AG10803 (cell line): ENCODE measurements around the gene LRRN1.

Experiments
- DNase-seq: peaks from one replicate; pipeline ENCODE4 v3.0.0; 2010; ENCODE audit warnings: low read depth
- H3K4me3 ChIP-seq: 2 replicates; pipeline ENCODE4 v1.5.1; 2011; ENCODE audit warnings: mild to moderate bottlenecking, low read length, control low read depth
- CTCF ChIP-seq: conservative IDR thresholded peaks from 2 replicates; pipeline ENCODE4 v1.5.1; 2011; ENCODE audit warnings: mild to moderate bottlenecking, low read length, control low read depth, inconsistent platforms

Gene LRRN1

GRCh38 chr3:3772920-3773319, 26.3 kb upstream of the LRRN1 start:
- no peak for DNase-seq
- H3K4me3 ChIP-seq = no peak overlapping the region
- no peak for TF ChIP-seq CTCF

GRCh38 chr3:3776607-3777006, 22.6 kb upstream of the LRRN1 start:
- TF ChIP-seq CTCF = no peak

GRCh38 chr3:3778216-3778615, 21.0 kb upstream of the LRRN1 start:
- no peak for DNase-seq
- TF ChIP-seq CTCF = no peak
- no peak overlapping the region for H3K4me3 ChIP-seq

More at GRCh38 chr3:3776607-3777006, 22.6 kb upstream of the LRRN1 start:
- no peak overlapping the region for H3K4me3 ChIP-seq
- no peak for DNase-seq

- H3K4me3 ChIP-seq = no peak overlapping the region
- TF ChIP-seq CTCF = no peak
These were observed 20.5 kb upstream of the LRRN1 start for GRCh38 chr3:3778641-3779270.

GRCh38 chr3:3782457-3782856, 16.8 kb upstream of the LRRN1 start:
- TF ChIP-seq CTCF = no peak
- no peak overlapping the region for H3K4me3 ChIP-seq
- no peak for DNase-seq

More at GRCh38 chr3:3778641-3779270, 20.5 kb upstream of the LRRN1 start:
- no peak for DNase-seq

DNA sequence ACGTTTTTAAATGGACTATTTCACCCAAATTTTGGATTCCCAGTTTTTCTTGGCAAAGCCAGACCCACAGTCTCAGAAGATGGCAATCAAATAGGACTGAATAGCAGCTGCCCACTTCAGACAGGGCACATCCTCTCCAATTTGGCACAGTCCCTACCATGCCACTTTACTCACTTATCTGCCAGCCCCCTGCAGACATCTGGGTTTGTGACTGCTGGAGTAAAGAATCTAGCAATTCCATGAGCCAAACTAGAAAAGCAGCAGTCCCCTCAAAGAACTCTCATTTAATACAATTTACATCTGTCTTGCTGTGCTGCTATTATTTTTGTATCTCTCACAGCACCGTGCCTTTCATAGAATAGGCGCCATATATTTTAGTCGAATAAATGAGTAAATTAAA, 16.0 kb upstream of the LRRN1 start:
- no peak overlapping the region for H3K4me3 ChIP-seq
- TF ChIP-seq CTCF = no peak
- DNase-seq = no peak

- no peak overlapping the region for H3K4me3 ChIP-seq
- no peak for DNase-seq
- no peak for TF ChIP-seq CTCF
These were observed 15.5 kb upstream of the LRRN1 start for GRCh38 chr3:3783696-3784095.
